ENCODE data around the gene COX8C. TPM values are rescaled to one million over a fixed set of nuclear protein-coding genes. Genes with fewer than 3 reads are reported as not detected.

Gene COX8C
- total and polyA plus RNA-seq, 10 of the 15 experiments (the other 5 are each of a cell fraction or from before 2014, with no cell fraction given) = 0.15 to 0.20 TPM; not detected in 8

DNA sequence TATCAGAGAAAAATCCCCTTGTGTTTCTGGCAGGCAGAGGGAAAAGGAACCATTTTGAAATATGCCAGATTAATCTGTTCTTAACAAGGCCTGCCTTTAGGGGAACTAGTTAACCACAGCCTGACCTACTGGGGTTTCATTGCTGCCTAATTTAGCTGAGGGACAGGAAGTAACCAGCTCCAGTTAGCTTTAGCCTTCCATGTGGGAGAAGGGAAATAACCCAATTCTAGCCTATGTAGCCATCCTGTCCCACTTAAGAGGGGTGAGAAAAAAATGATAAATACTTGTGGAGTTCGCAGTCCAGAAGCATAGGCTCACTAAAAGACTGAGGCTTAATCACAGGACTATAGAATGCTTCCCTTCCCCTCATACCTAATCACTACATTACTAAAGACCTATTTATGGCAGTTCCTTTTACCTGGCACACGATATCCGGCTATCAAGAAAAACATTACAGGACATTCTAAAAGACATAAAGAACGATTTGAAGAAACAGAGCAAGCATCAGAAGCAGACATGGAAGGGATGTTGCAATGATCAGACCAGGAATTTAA is 22.8 kb downstream of the COX8C start (continued):
- TF ChIP-seq, protein P1, sequence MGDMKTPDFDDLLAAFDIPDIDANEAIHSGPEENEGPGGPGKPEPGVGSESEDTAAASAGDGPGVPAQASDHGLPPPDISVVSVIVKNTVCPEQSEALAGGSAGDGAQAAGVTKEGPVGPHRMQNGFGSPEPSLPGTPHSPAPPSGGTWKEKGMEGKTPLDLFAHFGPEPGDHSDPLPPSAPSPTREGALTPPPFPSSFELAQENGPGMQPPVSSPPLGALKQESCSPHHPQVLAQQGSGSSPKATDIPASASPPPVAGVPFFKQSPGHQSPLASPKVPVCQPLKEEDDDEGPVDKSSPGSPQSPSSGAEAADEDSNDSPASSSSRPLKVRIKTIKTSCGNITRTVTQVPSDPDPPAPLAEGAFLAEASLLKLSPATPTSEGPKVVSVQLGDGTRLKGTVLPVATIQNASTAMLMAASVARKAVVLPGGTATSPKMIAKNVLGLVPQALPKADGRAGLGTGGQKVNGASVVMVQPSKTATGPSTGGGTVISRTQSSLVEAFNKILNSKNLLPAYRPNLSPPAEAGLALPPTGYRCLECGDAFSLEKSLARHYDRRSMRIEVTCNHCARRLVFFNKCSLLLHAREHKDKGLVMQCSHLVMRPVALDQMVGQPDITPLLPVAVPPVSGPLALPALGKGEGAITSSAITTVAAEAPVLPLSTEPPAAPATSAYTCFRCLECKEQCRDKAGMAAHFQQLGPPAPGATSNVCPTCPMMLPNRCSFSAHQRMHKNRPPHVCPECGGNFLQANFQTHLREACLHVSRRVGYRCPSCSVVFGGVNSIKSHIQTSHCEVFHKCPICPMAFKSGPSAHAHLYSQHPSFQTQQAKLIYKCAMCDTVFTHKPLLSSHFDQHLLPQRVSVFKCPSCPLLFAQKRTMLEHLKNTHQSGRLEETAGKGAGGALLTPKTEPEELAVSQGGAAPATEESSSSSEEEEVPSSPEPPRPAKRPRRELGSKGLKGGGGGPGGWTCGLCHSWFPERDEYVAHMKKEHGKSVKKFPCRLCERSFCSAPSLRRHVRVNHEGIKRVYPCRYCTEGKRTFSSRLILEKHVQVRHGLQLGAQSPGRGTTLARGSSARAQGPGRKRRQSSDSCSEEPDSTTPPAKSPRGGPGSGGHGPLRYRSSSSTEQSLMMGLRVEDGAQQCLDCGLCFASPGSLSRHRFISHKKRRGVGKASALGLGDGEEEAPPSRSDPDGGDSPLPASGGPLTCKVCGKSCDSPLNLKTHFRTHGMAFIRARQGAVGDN (IDR thresholded peaks at IDR 0.05) = peak; percentile 69; the same call in 1 of the 2 replicates
- peak; percentile 72; the same call in 1 of the 2 replicates for TF ChIP-seq MTA3 (IDR thresholded peaks at IDR 0.05; ENCODE audit: borderline replicate concordance, low read length)
- TF ChIP-seq ZZZ3 (IDR thresholded peaks at IDR 0.05; ENCODE audit: control insufficient read depth, insufficient read length, low read depth) = no peak
- no peak for TF ChIP-seq RBBP5 (conservative IDR thresholded peaks at IDR 0.05)
- TF ChIP-seq, protein P2, sequence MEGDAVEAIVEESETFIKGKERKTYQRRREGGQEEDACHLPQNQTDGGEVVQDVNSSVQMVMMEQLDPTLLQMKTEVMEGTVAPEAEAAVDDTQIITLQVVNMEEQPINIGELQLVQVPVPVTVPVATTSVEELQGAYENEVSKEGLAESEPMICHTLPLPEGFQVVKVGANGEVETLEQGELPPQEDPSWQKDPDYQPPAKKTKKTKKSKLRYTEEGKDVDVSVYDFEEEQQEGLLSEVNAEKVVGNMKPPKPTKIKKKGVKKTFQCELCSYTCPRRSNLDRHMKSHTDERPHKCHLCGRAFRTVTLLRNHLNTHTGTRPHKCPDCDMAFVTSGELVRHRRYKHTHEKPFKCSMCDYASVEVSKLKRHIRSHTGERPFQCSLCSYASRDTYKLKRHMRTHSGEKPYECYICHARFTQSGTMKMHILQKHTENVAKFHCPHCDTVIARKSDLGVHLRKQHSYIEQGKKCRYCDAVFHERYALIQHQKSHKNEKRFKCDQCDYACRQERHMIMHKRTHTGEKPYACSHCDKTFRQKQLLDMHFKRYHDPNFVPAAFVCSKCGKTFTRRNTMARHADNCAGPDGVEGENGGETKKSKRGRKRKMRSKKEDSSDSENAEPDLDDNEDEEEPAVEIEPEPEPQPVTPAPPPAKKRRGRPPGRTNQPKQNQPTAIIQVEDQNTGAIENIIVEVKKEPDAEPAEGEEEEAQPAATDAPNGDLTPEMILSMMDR (IDR thresholded peaks at IDR 0.05 in 2 of 3, conservative IDR thresholded peaks at IDR 0.05 in 1 of 3; ENCODE audit: control insufficient read depth in 2 of 3, extremely low read depth in 1 of 3, insufficient read depth in 1 of 3, low read depth in 3 of 3, low read length in 3 of 3) = no peak

Measured in GM12878 (cell line).